Measurements from ENCODE around the gene SUPT5H. TPM values are rescaled to one million over a fixed set of nuclear protein-coding genes. Genes with fewer than 3 reads are reported as not detected.

The SUPT5H gene
- total and polyA plus RNA-seq, 4 donors = 55.1 to 127 (median 87.9) TPM

- peak overlapping the region; percentile 94 to 100 for H3K27ac ChIP-seq (ENCODE audit: low read depth in 1 of 2, low read length in 1 of 2)
- peak overlapping the region; percentile 56 to 86 for H3K9ac ChIP-seq (ENCODE audit: insufficient read depth in 1 of 2, low read length in 2 of 2)
- H3K27me3 ChIP-seq (ENCODE audit: control insufficient read depth in 3 of 3, insufficient read depth in 3 of 3, low read length in 2 of 3) = no peaks in the 10 kb centered on the region
- H3K4me3 ChIP-seq = peak overlapping the region; percentile 91
- no peaks in the 10 kb centered on the region for H3K9me3 ChIP-seq (ENCODE audit: control insufficient read depth in 4 of 4, insufficient read depth in 3 of 4, low read length in 3 of 4)
- ATAC-seq (ENCODE audit: insufficient read depth, low FRiP score) (no peak), DNase-seq (no peak)
- 1 to 2% methylated on average over 14 of the region's 14 CpGs for WGBS, 2 donors
- H3K4me1 ChIP-seq (ENCODE audit: control insufficient read depth in 5 of 5, insufficient read depth in 5 of 5, low read length in 5 of 5) = peaks cover 0 to 49% (median 13%) of the 10 kb centered on the region in 5 donors
- peaks cover 0 to 12% (median 6%) of the 10 kb centered on the region in 4 donors for H3K36me3 ChIP-seq (ENCODE audit: control insufficient read depth in 4 of 4, insufficient read depth in 4 of 4, low read length in 4 of 4)
- no peak for TF ChIP-seq CTCF (IDR thresholded peaks at IDR 0.05; ENCODE audit: control extremely low read depth, extremely low read depth)
Measured at GRCh38 chr19:39407410-39407659, 38.0 kb upstream of the SUPT5H start.

- Histone ChIP-seq H3K36me3 (ENCODE audit: control insufficient read depth in 4 of 4, insufficient read depth in 4 of 4, low read length in 4 of 4) (peaks cover 0 to 12% (median 6%) of the 10 kb centered on the region in 4 donors), H3K27me3 (ENCODE audit: control insufficient read depth in 3 of 3, insufficient read depth in 3 of 3, low read length in 2 of 3) (no peaks in the 10 kb centered on the region), H3K4me3 (peak overlapping the region; percentile 91), H3K27ac (ENCODE audit: low read depth in 1 of 2, low read length in 1 of 2) (peak overlapping the region; percentile 94 to 100), H3K4me1 (ENCODE audit: control insufficient read depth in 5 of 5, insufficient read depth in 5 of 5, low read length in 5 of 5) (peaks cover 0 to 48% (median 12%) of the 10 kb centered on the region in 5 donors), H3K9me3 (ENCODE audit: control insufficient read depth in 4 of 4, insufficient read depth in 3 of 4, low read length in 3 of 4) (no peaks in the 10 kb centered on the region), H3K9ac (ENCODE audit: insufficient read depth in 1 of 2, low read length in 2 of 2) (peak overlapping the region; percentile 56 to 86)
- no peak for TF ChIP-seq CTCF (IDR thresholded peaks at IDR 0.05; ENCODE audit: control extremely low read depth, extremely low read depth)
- DNase-seq (peak in 1 of 3 donors; percentile 46), ATAC-seq (ENCODE audit: insufficient read depth, low FRiP score) (no peak)
- 9 to 29% methylated on average over 39 to 40 of the region's 40 CpGs for WGBS, 2 donors
Measured at GRCh38 chr19:39407660-39408391, 37.6 kb upstream of the SUPT5H start.

- no peaks in the 10 kb centered on the region for H3K27me3 ChIP-seq (ENCODE audit: control insufficient read depth in 3 of 3, insufficient read depth in 3 of 3, low read length in 2 of 3)
- peaks cover 0 to 43% (median 8%) of the 10 kb centered on the region in 5 donors for H3K4me1 ChIP-seq (ENCODE audit: control insufficient read depth in 5 of 5, insufficient read depth in 5 of 5, low read length in 5 of 5)
- no peaks in the 10 kb centered on the region for H3K9me3 ChIP-seq (ENCODE audit: control insufficient read depth in 4 of 4, insufficient read depth in 3 of 4, low read length in 3 of 4)
- H3K27ac ChIP-seq (ENCODE audit: low read depth in 1 of 2, low read length in 1 of 2) = peak overlapping the region; percentile 94 to 100
- H3K9ac ChIP-seq (ENCODE audit: insufficient read depth in 1 of 2, low read length in 2 of 2) = peak overlapping the region in 1 of 2 donors; percentile 60
- TF ChIP-seq CTCF (IDR thresholded peaks at IDR 0.05; ENCODE audit: control extremely low read depth, extremely low read depth) = no peak
- 28 to 58% methylated on average over 20 of the region's 20 CpGs for WGBS, 2 donors
- peaks cover 0 to 12% (median 6%) of the 10 kb centered on the region in 4 donors for H3K36me3 ChIP-seq (ENCODE audit: control insufficient read depth in 4 of 4, insufficient read depth in 4 of 4, low read length in 4 of 4)
- DNase-seq = peak in 1 of 3 donors; percentile 57
- peak overlapping the region; percentile 91 for H3K4me3 ChIP-seq
- ATAC-seq (ENCODE audit: insufficient read depth, low FRiP score) = no peak
Measured at GRCh38 chr19:39408392-39409207, 36.8 kb upstream of the SUPT5H start.
